Activated T-helper 2 cell treated with anti-CD3 and anti-CD28 coated beads, Interferon-gamma antibody, Interleukin-2, Interleukin-4, amounts not matched to agents 10 μg/mL and 5 μg/mL and 100 μg/mL, durations not matched to agents 14 hours and 24 hours and 36 hours (primary cell): ENCODE data around the gene USP6NL. TPM values are rescaled to one million over a fixed set of nuclear protein-coding genes. Genes with fewer than 3 reads are reported as not detected.

Experiments used
- DNase-seq: peaks from one replicate; pipeline ENCODE4 v3.0.0; 2021; ENCODE audit warnings: low spot score
- H3K27ac Mint-ChIP-seq: one replicate; pipeline ENCODE4 v1.8.0; 2021; ENCODE audit warnings: mixed read lengths
- H3K27me3 Mint-ChIP-seq: one replicate; pipeline ENCODE4 v1.8.0; 2021; ENCODE audit warnings: low read depth, mixed read lengths
- H3K36me3 Mint-ChIP-seq: one replicate; pipeline ENCODE4 v1.8.0; 2021; ENCODE audit warnings: low read depth, mixed read lengths
- H3K4me1 Mint-ChIP-seq: one replicate; pipeline ENCODE4 v1.8.0; 2021; ENCODE audit warnings: low read depth, mixed read lengths
- H3K4me3 Mint-ChIP-seq: one replicate; pipeline ENCODE4 v1.8.0; 2021; ENCODE audit warnings: low read depth, mild to moderate bottlenecking, moderate library complexity, mixed read lengths
- H3K9me3 Mint-ChIP-seq: one replicate; pipeline ENCODE4 v1.8.0; 2021; ENCODE audit warnings: mixed read lengths
- intact Hi-C: fragments of 100-400 bp; cut with micrococcal nuclease; formaldehyde crosslinking; loops from one replicate; pipeline ENCODE4 v1.15.1; 2023
- total RNA-seq: library from RNA; stranded (reverse); gene quantifications from 2 replicates; pipeline ENCODE4 v1.2.3, GENCODE V29; 2022

Gene USP6NL
- total RNA-seq, 1 donor from 2014 or later: 0.50 TPM

DNA sequence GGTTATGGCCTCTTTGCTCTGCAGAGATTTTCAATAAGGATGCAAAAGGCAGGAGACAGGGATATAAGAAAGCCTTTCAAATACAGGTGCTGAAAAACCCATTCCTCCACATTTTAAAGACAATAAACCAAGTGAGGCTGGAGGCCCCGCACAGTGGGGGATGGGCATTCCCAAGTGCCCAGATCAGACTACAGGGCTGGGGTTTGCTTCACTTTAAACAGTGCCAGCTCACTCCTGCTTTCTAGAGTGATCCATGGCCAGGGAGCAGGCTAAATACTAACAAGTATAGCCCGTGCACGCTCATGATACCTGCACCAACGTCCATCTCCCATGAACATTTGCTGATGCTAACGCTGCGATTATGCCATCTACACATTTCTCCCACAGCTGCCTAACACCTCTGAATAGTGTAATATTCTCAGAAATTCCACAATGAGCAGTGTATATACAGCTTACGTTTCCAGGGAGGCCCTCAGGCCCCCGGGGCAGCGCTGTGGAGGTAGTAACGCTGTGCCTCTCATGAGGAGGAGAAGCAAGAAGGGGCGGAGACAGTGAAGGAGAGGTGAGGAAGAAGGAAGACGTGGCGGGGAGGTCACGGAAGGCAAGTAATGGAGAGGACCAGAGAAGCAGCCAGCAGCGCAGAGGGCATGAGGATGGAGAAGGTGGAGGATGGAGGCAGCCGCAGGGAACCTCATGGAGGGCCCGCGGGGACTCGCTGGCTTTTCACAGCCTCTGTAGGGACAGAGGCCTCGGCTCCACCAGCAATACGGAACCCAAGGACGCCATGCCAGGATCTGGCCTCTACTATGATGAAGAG is 141.7 kb downstream of the USP6NL start:
- H3K36me3 Mint-ChIP-seq: no peaks in the 10 kb centered on the region
- H3K27ac Mint-ChIP-seq: no peak overlapping the region
- no peak overlapping the region for H3K4me3 Mint-ChIP-seq
- intact Hi-C loops: loop anchor here (10.0 kb wide), 1 partner anchor 145 kb away; no protein-coding TSS in a partner anchor
- no peak for DNase-seq
- no peaks in the 10 kb centered on the region for H3K9me3 Mint-ChIP-seq
- H3K27me3 Mint-ChIP-seq: peaks cover 3% of the 10 kb centered on the region
- no peaks in the 10 kb centered on the region for H3K4me1 Mint-ChIP-seq

DNA sequence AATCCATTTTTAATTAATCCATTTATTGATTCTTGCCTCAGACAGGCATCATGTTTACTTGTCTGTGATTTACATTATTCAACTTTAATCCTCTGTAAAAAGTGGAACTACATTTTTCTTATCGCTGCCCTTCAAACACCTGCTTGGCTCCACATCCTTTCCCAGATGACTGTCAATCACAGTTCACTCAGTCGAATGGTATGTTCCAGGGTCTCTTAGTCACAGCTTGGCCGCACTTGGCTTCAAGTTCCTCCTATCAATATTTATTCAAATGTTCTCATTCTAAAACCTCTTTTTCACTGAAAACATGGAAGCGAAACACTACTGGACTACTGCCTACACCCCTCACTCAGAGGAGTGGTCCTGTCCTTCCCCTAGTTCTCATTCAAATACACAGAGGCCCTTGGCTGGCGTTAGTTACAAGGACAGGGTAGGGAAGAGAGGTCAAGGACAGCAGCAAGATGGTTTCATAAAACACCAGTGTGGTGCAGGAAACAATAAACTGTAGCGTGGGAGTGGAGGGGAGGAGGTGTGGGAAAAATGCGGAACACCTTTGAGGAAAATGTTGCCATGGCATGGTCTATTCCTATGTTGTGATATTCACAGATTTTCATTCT is 143.2 kb downstream of the USP6NL start:
- H3K27ac Mint-ChIP-seq: no peak overlapping the region
- no peak for DNase-seq
- H3K9me3 Mint-ChIP-seq: no peaks in the 10 kb centered on the region
- intact Hi-C loops: no loop called here
- no peaks in the 10 kb centered on the region for H3K36me3 Mint-ChIP-seq
- peaks cover 1% of the 10 kb centered on the region for H3K27me3 Mint-ChIP-seq
- H3K4me1 Mint-ChIP-seq: no peaks in the 10 kb centered on the region
- no peak overlapping the region for H3K4me3 Mint-ChIP-seq

DNA sequence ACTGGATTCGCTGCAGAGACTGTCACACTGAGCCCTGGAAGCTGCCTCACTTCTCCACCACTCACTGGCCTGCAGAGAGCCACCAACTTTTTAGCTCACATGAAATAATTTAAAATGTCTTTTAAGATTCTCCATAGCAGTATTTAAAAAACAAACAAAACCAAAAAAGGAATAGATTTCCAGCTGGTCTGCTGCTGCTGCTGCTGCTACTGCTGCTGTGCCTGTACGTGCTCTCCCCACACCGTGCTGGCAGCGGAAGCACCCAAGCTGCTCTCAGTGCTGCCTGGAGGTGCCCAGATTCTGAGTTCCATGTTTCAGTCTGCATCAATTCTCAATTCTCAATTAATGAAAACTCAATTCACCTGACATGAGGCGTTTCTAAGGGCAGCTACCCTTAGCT is 146.0 kb downstream of the USP6NL start:
- no peak overlapping the region for H3K4me3 Mint-ChIP-seq
- H3K4me1 Mint-ChIP-seq: no peaks in the 10 kb centered on the region
- intact Hi-C loops: no loop called here
- DNase-seq: no peak
- no peaks in the 10 kb centered on the region for H3K36me3 Mint-ChIP-seq
- no peaks in the 10 kb centered on the region for H3K9me3 Mint-ChIP-seq
- no peak overlapping the region for H3K27ac Mint-ChIP-seq
- H3K27me3 Mint-ChIP-seq: peaks cover 2% of the 10 kb centered on the region

DNA sequence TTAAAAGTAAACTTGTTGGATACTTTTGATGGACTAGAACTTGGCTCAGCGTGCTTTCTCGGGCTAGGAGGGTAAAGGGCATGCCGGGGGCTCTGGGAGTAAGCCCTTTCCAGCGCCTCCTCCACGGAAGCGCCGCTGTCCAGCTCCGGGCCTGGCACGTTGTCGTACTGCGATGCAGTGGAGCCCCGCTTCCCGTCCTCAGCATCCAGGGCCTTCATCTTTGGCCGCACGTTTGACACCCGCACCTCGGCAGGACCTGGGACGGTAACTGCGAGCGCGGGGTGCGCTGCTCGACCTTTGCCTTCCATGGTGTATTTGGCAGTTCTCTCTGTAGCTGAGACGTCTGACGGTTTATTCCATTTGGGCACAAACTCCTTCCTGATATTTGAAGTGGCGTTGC is 148.3 kb downstream of the USP6NL start:
- H3K36me3 Mint-ChIP-seq: no peaks in the 10 kb centered on the region
- no peaks in the 10 kb centered on the region for H3K9me3 Mint-ChIP-seq
- peaks cover 2% of the 10 kb centered on the region for H3K27me3 Mint-ChIP-seq
- intact Hi-C loops: no loop called here
- no peaks in the 10 kb centered on the region for H3K4me1 Mint-ChIP-seq
- no peak overlapping the region for H3K4me3 Mint-ChIP-seq
- no peak overlapping the region for H3K27ac Mint-ChIP-seq
- no peak for DNase-seq

DNA sequence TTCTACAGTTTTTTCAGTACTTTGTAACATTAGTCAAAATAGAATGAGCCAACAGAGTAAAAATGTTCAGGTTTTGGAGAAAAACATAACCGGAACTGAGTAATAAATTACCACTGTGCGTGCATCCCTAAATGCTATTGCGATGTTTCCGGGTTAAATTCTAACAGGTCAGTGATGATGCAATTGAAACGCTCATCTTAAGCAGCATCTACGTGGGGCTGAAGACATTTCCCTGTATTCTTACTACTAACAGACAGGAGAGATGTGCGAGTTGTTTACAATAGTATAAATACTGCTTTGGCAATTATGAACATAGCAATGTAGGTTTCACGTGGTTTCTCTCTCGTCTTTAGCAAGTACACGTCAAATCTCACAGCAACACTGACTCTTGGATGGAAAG is 149.4 kb downstream of the USP6NL start:
- Mint-ChIP-seq H3K27ac (no peak overlapping the region), H3K36me3 (no peaks in the 10 kb centered on the region), H3K4me3 (no peak overlapping the region), H3K9me3 (no peaks in the 10 kb centered on the region), H3K27me3 (peaks cover 2% of the 10 kb centered on the region), H3K4me1 (no peaks in the 10 kb centered on the region)
- no peak for DNase-seq
- intact Hi-C loops: no loop called here

DNA sequence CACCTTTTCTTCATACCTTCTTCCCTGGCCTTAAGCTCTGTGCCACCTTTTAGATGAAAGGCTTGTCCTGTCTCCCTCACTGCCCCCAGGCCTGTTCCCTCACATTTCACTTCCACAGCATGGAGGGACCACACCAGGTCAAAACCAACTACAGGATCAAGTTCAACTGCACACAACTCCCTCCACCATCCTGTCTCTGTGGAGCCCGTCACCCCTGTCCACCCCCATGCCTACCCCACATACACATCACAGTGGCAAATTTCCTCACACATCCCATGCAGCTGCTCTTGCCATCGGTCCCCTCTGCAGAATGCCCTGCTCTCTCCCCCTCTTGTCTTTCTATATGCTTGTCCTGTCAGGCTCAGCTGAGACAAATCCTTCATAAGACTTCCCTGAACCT is 154.1 kb downstream of the USP6NL start:
- H3K4me3 Mint-ChIP-seq: no peak overlapping the region
- no peaks in the 10 kb centered on the region for H3K9me3 Mint-ChIP-seq
- peaks cover 9% of the 10 kb centered on the region for H3K27me3 Mint-ChIP-seq
- H3K4me1 Mint-ChIP-seq: no peaks in the 10 kb centered on the region
- DNase-seq: no peak
- no peaks in the 10 kb centered on the region for H3K36me3 Mint-ChIP-seq
- H3K27ac Mint-ChIP-seq: no peak overlapping the region
- intact Hi-C loops: no loop called here

DNA sequence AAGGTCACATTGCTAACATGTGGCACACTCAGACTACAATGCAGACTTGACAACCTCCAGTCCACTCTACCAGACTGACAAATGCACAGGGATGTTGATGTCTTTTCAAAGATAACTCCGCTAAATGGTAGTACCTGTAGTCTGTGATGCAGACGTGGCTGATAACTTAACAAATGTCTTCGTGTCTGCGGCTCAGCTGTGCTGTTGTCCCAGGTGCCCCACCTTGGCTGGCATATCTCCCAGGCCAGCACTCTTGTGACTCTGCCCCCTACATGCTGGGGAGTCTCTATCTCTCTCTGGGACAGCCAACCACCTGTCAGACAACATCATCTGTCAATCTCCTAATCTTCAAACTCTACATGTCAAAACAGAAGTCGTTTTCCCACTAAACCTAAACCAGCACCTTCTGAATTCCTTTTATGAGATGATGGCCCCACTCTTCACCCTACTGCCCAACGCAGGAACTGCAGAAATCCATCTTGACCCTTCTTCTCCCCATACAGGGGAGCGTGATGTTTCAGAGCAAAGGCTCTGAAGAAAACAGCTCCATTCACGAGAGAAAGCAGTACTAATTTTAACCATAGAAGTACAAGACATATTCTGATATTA is 156.4 kb downstream of the USP6NL start:
- DNase-seq: no peak
- Mint-ChIP-seq H3K27me3 (peaks cover 19% of the 10 kb centered on the region), H3K4me1 (peaks cover 4% of the 10 kb centered on the region), H3K36me3 (no peaks in the 10 kb centered on the region), H3K9me3 (no peaks in the 10 kb centered on the region), H3K27ac (no peak overlapping the region), H3K4me3 (no peak overlapping the region)
- intact Hi-C loops: no loop called here

DNA sequence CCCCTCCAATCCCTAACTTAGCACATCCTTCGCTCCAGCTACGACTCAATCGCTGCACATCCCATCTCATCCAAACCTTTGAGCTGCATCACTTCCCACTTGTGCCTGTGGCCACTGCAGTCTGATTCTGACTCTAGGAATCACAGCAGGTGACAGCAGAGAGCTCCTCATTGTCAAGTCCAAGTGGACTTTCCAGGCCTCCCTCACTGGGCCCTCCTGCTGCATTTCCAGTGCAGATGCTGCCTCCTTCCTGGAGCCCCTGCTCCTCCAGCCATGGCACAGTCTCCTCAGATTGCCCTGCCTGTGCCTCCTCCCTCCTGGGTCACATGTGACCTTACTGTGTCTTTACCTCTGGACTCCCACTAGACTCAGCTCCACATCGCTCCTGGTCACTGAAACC is 157.3 kb downstream of the USP6NL start:
- Mint-ChIP-seq H3K4me1 (peaks cover 5% of the 10 kb centered on the region), H3K36me3 (no peaks in the 10 kb centered on the region), H3K27ac (no peak overlapping the region), H3K9me3 (no peaks in the 10 kb centered on the region), H3K27me3 (peaks cover 21% of the 10 kb centered on the region), H3K4me3 (no peak overlapping the region)
- DNase-seq: no peak
- intact Hi-C loops: no loop called here

DNA sequence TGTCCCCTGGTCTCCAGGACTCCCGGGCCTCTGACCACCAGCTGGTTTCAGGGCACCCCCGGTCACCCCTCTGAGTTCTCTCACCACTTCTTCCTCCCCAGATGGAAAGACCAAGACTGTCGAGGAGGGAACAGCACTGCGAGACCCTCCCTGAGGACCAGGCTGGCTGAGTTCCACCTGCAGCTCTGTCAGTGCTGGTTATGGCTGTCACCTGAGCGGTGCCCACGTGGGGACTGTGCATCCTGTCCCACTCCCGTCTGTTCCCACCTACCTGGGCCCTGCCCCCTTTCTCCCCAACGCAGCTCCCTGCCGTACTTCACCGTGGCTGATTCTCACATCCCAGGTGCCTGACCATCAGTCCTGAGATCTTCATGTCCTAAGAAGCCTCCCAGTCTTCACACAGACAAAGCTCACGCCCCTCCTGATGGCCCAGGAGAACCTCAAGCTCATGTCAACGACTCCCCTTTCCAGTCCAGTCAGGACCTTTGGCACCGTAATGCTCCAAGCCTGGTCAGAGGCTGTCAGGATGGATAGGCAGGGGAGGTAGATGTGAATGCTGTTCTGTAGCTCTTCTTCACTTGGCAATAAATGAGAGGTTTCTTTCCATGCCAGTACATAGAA is 159.7 kb downstream of the USP6NL start:
- peaks cover 14% of the 10 kb centered on the region for H3K4me1 Mint-ChIP-seq
- DNase-seq: no peak
- H3K9me3 Mint-ChIP-seq: no peaks in the 10 kb centered on the region
- H3K4me3 Mint-ChIP-seq: no peak overlapping the region
- peaks cover 21% of the 10 kb centered on the region for H3K27me3 Mint-ChIP-seq
- no peaks in the 10 kb centered on the region for H3K36me3 Mint-ChIP-seq
- intact Hi-C loops: no loop called here
- no peak overlapping the region for H3K27ac Mint-ChIP-seq

DNA sequence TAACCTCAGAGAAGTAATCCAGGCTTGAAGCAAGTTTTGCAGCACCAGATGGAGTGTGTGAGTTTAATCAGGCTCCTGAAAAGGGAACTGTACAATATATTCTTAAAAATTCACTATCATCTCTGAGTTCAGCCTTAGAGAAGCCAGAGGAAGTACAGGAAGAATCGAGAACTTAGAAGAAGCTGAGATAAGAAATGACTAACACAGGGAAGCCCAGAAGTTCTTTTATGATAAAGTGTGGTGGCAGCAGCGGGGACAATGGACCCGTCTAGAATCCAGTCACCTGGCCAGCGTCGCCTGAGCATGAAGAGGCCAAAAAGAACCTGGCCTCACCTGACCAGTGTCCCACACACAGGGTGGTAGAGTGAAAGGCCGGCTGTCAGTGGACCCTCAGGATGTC is 161.0 kb downstream of the USP6NL start:
- no peak overlapping the region for H3K27ac Mint-ChIP-seq
- intact Hi-C loops: no loop called here
- no peak overlapping the region for H3K4me3 Mint-ChIP-seq
- H3K4me1 Mint-ChIP-seq: peaks cover 14% of the 10 kb centered on the region
- peaks cover 21% of the 10 kb centered on the region for H3K27me3 Mint-ChIP-seq
- no peak for DNase-seq
- H3K9me3 Mint-ChIP-seq: no peaks in the 10 kb centered on the region
- no peaks in the 10 kb centered on the region for H3K36me3 Mint-ChIP-seq

DNA sequence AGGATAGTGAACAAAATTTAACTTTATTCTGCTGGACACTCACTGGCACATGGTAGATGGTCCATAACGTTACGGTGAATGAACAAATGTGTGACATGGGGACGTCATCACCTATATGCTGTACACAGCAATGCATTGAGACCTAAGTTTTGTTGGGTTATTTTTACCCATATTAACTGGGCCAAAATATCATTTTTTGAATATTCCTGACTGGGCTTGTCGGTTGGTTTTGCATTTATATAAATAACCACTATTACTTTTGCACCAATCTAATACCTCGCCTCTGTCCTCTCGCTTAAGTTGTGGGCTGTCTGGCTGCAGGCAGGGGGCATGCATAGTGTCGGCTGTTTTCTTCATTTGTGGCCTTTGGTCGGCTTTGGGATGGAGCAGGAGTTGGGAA is 161.7 kb downstream of the USP6NL start:
- intact Hi-C loops: no loop called here
- Mint-ChIP-seq H3K4me3 (no peak overlapping the region), H3K27ac (no peak overlapping the region), H3K4me1 (peaks cover 14% of the 10 kb centered on the region), H3K27me3 (peaks cover 18% of the 10 kb centered on the region), H3K9me3 (no peaks in the 10 kb centered on the region), H3K36me3 (no peaks in the 10 kb centered on the region)
- no peak for DNase-seq

DNA sequence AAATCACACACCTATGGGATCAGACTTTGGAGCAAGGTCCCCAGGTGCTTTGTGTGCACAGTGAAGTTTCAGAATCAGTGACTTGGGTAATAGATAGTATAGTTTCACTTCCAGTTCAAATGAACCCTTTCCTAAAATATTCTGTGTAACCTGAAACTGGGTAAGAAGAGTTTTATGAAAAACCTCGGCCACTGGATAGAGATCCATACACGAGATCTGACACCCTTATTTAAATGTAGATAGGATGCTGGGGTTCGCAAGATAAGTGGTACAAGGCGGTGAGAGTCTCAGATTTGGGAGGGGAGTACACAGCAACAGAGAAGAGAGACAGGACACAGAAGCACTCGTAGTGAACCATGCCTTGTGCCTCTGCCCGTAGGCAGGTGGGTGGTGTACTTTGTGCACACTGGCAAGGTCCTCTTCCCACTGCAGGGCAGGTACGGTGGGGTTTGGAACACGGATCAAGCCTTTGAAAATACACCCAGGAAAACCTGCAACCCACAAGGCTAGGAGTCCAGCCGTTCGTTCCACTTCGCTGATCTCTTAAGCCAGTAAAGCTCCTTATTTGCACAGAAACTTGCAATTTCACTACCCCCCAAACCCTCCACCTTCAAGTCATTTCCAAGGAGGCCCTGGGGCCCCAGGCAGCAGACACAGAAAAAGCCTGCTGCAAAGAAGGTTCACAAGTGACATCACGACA is 162.8 kb downstream of the USP6NL start:
- peaks cover 14% of the 10 kb centered on the region for H3K4me1 Mint-ChIP-seq
- H3K4me3 Mint-ChIP-seq: no peak overlapping the region
- peaks cover 18% of the 10 kb centered on the region for H3K27me3 Mint-ChIP-seq
- no peak overlapping the region for H3K27ac Mint-ChIP-seq
- no peaks in the 10 kb centered on the region for H3K9me3 Mint-ChIP-seq
- intact Hi-C loops: no loop called here
- DNase-seq: no peak
- H3K36me3 Mint-ChIP-seq: no peaks in the 10 kb centered on the region
